NOMO-1 (cell line): ENCODE data around the gene GPATCH8.
"Not testable (repeated sequence)": the region's sequence is repeated elsewhere in the genome, so short reads cannot be mapped to it uniquely, and the experiment has no call there.

ENCODE experiments used
- DNase-seq, 2 experiments: peaks; one replicate each; lab custom pipeline; 2025; ENCODE audit not compliant: unreplicated experiment in 2 of 2; lab: John Stamatoyannopoulos, UW

GPATCH8 gene

GRCh38 chr17:44503147-44504029, at the start of gene GPATCH8:
Gene GPATCH8, minus strand, starts transcription at chr17:44503406. Its CDS starts 36 bp downstream, at chr17:44503370.
- peak; percentile 93 for DNase-seq

GRCh38 chr17:44552361-44552760, 49.2 kb upstream of the GPATCH8 start:
- no peak for DNase-seq

GRCh38 chr17:44549686-44550085, 46.5 kb upstream of the GPATCH8 start:
- no peak for DNase-seq

GRCh38 chr17:44548376-44549230, 45.4 kb upstream of the GPATCH8 start:
- DNase-seq, result peak; percentile 29 to 60

- DNase-seq, result peak; percentile 62 to 78
Observed at GRCh38 chr17:44547625-44548267, 44.5 kb upstream of the GPATCH8 start.

GRCh38 chr17:44546671-44547606, 43.7 kb upstream of the GPATCH8 start:
- peak in 1 of 2 experiments; percentile 44 for DNase-seq

- no peak for DNase-seq
Observed at GRCh38 chr17:44543905-44544523, 40.8 kb upstream of the GPATCH8 start.

- no peak for DNase-seq
Observed at GRCh38 chr17:44543213-44543904, 40.2 kb upstream of the GPATCH8 start.

- peak; percentile 10 to 34 for DNase-seq
Observed at GRCh38 chr17:44541884-44542581, 38.8 kb upstream of the GPATCH8 start.

GRCh38 chr17:44540246-44541084, 37.3 kb upstream of the GPATCH8 start:
- no peak for DNase-seq

- DNase-seq, result no peak
Observed at GRCh38 chr17:44539673-44540072, 36.5 kb upstream of the GPATCH8 start.

- not testable (repeated sequence) for DNase-seq
Observed at GRCh38 chr17:44537922-44538321, 34.7 kb upstream of the GPATCH8 start.

- DNase-seq, result peak in 1 of 2 experiments; percentile 74
Observed at GRCh38 chr17:44536090-44536953, 33.1 kb upstream of the GPATCH8 start.

GRCh38 chr17:44533533-44534246, 30.5 kb upstream of the GPATCH8 start:
- peak; percentile 70 to 72 for DNase-seq

GRCh38 chr17:44530896-44531418, 27.8 kb upstream of the GPATCH8 start:
- DNase-seq, result peak in 1 of 2 experiments; percentile 21

- DNase-seq, result no peak
Observed at GRCh38 chr17:44529864-44530263, 26.7 kb upstream of the GPATCH8 start.
